ENCODE data around the gene PRMT5.

PRMT5 gene

DNA sequence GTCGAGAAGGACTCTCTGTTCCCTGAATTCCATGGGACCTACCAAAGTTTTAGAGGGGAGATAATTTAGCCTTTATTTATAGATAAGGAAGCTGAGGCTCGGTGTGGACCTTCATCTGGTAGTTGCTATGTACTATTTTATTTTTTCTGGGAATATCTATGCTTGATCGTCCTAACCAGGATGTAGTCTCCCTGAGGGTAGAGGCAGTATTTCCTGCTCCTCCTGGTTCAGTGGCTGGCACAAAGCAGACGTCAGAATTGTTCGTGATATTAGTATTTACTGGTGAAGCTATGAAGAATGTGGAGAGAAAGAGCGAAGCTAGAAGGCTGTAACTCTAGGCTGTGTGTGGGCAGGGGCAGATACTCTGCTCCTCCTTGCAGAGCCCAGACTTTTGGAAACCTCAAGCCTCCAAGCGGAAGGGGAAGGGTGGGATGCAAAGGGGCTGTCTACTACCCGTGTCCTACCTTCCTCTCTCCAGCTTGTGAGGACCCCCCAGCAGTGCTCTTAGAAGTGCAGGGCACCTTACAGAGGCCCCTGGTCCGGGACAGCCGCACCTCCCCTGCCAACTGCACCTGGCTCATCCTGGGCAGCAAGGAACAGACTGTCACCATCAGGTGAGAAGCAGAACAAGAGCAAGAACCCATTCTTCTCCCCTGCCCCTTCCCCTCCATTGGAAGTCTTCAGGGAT, 56.2 kb downstream of the PRMT5 start:
- no peak for DNase-seq

DNA sequence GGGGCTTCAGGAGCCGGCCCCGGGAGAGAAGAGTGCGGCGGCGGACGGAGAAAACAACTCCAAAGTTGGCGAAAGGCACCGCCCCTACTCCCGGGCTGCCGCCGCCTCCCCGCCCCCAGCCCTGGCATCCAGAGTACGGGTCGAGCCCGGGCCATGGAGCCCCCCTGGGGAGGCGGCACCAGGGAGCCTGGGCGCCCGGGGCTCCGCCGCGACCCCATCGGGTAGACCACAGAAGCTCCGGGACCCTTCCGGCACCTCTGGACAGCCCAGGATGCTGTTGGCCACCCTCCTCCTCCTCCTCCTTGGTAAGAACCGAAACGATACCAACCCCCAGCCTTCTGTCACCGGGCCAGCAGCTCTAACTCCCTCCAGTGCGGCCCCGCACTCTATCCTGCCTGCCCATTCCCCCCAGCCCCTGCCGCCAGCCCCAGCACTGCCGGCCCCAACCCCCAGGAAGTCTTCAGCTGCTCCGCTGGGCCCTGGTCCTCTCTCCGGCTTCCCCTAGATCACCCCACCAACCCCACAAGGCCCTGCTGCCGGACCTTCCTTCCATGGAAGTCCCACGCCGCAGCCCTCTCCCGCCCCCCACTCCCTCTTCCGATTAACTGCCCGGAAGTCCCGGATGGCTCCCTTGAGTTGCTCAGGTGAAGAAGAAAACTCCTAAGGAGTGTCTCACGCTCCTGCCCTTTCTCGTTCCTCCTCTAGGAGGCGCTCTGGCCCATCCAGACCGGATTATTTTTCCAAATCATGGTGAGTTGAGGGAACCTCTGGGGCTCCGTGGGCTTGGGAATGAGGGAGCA, 56.9 kb downstream of the PRMT5 start:
- DNase-seq, result peak; percentile 59

DNA sequence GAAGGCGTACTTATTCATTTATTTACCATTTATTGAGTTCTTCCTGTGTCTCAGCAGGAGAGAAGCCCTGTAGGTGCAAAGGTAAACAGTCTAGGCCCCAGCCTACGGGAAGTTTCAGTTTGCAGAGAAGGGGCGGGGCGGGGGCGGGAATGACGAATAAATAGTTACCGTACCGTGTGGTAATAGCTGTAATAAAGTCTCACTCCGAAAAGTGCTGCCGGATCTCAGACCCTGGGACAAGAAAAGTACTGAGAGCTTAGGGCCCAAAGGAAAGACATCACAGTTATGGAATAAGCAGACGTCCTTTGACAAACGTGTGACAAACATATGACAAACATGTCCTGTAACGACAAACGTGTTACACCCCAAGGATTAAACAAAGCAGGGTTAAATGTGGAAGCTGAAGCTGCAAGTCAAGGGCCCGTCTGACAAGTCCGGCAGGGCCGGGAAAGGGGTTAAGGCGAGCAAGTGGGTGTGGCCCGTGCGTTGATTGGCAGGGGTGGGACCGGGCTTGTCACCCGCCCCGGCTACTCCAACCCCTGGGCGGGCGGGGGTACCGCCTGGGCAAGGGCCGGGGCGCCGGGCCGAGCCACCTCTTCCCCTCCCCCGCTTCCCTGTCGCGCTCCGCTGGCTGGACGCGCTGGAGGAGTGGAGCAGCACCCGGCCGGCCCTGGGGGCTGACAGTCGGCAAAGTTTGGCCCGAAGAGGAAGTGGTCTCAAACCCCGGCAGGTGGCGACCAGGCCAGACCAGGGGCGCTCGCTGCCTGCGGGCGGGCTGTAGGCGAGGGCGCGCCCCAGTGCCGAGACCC, 57.7 kb downstream of the PRMT5 start, which contains the start of gene LRP10:
TSS of gene LRP10 (plus strand) at position 517 of the 809 bp plus-strand sequence. CDS start 564 bp downstream, outside the sequence.
- peak; percentile 66 for DNase-seq

DNA sequence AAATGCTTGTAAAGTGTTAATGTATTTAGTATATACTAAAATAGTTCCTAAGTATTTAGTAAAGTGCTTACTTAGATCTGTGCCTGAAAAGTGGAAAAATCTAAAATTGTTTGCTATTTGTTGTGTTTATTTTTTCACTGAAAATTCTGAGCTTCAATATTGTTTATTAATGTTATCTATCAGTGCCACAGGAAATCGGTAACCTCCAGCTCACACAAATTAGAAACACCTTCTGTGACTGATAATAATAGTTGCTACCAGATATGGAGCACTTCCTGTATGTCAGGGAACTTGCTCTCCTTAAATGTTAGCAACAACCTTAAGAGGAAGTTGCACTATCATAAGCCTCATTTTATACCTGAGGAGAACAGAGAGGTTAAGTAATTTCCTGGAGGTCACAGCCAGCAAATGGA, 58.4 kb downstream of the PRMT5 start:
- DNase-seq, result no peak

Measured in activated effector memory CD4-positive, alpha-beta T cell treated with Interleukin-2 at 50 U/mL for 16 hours (primary cell).